GM19372 (cell line): Measurements from ENCODE around the gene FASTKD1.

Source experiments
- ATAC-seq: cut with Tn5 transposase; IDR thresholded peaks from one replicate; pipeline ENCODE4 v1.9.1; 2021; ENCODE audit warnings: mild to moderate bottlenecking, low read depth, moderate library complexity; ENCODE audit not compliant: unreplicated experiment

FASTKD1 gene

GRCh38 chr2:169509955-169510354 is 63.7 kb downstream of the FASTKD1 start:
- ATAC-seq, result no peak

- no peak for ATAC-seq
Observed at GRCh38 chr2:169509298-169509885, 64.3 kb downstream of the FASTKD1 start, which contains the start of gene KLHL41. Gene KLHL41, plus strand, starts transcription at chr2:169509702. Its CDS starts 77 bp downstream, at chr2:169509779.

- ATAC-seq, result no peak
Observed at GRCh38 chr2:169507698-169508097, 66.0 kb downstream of the FASTKD1 start.

- no peak for ATAC-seq
Observed at GRCh38 chr2:169504651-169505050, 69.0 kb downstream of the FASTKD1 start.

- no peak for ATAC-seq
Observed at GRCh38 chr2:169495310-169495928, 78.2 kb downstream of the FASTKD1 start.

GRCh38 chr2:169493360-169493759 is 80.3 kb downstream of the FASTKD1 start:
- no peak for ATAC-seq

- ATAC-seq, result no peak
Observed at GRCh38 chr2:169491378-169491777, 82.3 kb downstream of the FASTKD1 start.

- no peak for ATAC-seq
Observed at GRCh38 chr2:169490834-169491233, 82.8 kb downstream of the FASTKD1 start.

GRCh38 chr2:169486487-169486886 is 87.2 kb downstream of the FASTKD1 start:
- no peak for ATAC-seq

- no peak for ATAC-seq
Observed at GRCh38 chr2:169485650-169486138, 88.0 kb downstream of the FASTKD1 start.

- ATAC-seq, result no peak
Observed at GRCh38 chr2:169480079-169480465, 93.6 kb downstream of the FASTKD1 start.
